Non-pigmented ciliary epithelial cell (primary cell): ENCODE measurements around the gene DBR1.

Source experiments
- DNase-seq: peaks from one replicate; pipeline ENCODE4 v3.0.0-alpha.2; 2010; ENCODE audit warnings: low read depth

The DBR1 gene

DNA sequence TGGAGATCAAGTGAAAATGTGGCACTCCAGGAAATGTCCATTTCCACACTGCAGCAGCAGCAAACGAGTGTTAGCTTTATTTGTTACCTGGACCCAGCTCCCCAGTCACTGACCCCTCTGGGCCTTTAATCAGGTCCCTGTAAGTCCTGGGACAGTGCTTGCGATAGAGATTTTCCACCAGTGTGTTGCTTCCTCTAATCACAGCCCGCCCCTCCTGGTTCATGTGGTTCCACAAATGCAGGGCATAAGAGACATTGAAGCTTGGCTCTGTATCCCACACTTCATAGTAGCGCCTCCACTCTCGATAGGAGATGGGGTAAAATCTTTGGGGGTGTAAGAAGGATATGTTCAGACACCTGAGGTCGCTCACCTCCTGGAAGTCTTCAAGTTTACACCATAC is 50.5 kb downstream of the DBR1 start:
- DNase-seq = no peak

DNA sequence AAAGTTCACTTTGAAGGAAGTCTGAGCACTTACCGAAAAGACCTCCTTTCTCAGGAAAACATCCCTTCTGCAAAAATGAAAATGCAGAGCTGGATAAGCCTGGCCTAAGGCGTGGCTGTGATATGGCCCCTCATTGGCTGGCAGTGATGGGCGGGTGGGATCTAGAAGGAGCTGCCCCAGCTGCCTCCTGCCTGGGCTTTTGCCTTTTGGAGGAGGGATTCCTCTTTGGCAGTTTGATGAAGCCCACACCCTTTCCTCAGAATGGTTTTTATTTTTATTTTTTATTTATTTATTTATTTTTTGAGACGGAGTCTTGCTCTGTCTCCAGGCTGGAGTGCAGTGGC is 55.3 kb downstream of the DBR1 start:
- DNase-seq = no peak

DNA sequence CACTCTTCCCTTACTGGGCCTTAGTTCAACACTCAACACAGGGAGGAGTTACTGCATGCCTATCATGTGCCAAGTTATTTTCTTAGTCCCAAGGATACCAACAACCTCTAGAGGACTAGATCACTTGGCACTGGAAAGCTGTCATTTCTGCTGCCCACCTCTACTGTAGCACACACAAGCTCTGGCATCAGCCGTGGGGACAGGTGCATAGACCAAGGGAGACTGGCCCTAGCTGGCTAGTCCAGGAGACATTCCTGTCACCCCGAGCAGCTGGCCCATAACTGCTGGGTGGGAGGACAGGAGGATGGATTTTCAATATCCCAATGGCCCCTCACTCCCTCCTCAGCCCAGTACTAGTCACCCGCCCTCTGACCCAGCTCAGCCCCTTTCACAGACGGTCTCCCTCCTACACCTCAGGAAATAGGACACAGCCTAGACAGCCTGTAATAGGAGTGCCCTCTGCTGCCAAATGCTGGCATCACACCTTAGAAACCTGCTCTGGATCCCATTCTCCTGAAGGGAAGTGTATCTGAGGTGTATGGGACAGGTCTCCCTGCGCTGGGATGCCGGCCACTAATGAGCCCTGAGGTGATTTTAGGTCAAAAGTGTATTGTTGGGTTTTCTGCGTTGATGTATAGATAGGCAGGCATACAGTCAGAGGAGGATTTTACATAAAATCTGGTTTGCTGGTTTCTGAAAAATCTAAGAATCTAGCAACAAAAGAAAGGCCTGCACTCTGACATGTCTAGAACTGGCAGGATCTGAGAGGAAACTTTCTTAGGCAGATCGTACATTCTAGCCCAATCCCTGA is 55.9 kb downstream of the DBR1 start:
- no peak for DNase-seq

DNA sequence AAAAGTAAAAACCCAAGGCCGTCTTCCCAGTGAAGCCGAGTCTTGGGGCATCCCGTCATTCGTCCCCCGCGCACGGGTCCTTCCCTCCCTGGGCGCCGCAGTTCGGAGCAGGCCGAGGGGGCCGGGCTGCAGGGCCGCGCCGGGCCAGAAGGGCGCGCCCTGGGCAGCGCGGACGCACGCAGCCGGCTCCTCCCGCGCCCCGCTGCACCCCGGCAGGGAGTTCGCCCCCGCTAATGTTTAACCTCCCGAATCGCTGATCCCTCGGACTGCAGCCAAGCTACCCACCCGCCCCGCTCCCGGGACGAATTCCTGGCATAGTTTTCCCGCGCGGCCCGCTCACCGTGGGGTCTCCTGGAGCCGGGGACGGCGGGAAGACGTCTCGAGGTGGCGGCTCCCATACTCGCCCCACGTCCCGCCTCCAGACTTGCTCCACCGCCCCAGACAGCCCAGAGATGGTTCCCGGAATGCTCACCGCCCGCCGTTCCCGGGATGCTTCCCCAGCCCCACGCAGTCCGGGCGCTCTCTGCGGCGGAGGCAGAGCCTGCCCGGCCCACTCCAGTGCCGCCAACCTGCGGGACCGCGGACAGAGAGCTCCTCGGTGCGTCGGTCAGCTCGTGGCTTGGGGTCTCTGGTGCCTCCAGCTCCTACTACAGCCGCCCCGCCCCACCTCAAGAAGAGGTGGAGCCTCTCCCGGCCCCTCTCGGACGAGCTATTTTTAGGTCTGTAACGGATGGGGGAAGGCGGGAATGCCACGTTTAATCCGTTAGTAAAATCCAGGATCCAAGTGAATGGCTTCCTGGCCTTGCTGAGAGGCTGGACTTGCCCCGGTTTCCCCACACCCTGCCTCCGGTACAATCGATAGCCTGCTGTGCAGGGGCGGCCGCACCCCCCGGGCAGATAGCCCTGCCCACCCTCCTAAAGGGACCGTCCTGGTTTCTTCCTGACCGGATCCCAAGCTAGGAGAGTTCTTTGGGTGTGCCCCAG is 59.4 kb downstream of the DBR1 start, which contains the start of gene DZIP1L:
TSS of gene DZIP1L (minus strand) at position 621 of the 984 bp plus-strand sequence. CDS start 11,637 bp downstream, outside the sequence.
- no peak for DNase-seq

DNA sequence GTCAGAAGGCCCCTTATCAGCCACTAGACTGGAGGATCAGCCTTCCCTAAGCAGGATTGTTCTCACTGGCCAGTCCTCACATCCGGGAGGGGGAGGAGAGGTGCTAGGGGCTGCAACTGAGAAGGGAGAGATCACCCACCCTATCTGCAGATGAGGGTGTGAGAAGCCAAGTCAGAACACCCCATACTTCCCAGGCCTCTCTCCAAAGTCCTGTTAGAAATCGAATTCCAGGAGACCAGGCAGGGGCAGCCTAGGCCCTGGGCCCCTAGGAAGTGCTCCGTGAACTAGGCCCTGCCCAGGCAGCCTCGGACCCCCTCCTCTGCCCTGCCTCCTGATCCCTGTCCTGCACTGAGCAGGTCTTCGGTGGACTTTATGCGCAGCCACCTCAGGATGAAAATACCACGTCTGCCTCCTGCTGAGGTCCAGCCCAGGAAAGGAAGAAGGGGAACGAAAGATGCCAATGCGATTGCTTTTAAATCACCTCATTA is 60.2 kb downstream of the DBR1 start:
- no peak for DNase-seq

DNA sequence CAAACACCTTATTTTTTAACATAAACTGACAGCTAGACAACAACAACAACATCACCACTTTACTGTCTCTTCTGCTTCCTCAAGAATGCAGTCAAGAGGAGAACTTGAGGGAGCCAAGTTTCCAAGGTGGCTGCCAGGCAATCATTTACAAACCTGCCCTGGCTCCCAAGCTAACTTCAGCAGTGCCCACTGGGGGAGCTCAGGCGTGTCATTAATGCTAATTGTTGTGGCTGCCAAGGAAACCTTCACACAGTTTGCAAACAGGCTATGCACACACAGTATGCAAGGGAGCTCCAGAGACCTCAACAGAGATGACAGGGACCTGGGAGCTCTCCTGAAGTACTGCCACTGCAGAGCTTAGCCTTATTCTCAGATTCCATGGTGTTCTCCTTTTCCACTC is 61.4 kb downstream of the DBR1 start:
- DNase-seq = no peak

DNA sequence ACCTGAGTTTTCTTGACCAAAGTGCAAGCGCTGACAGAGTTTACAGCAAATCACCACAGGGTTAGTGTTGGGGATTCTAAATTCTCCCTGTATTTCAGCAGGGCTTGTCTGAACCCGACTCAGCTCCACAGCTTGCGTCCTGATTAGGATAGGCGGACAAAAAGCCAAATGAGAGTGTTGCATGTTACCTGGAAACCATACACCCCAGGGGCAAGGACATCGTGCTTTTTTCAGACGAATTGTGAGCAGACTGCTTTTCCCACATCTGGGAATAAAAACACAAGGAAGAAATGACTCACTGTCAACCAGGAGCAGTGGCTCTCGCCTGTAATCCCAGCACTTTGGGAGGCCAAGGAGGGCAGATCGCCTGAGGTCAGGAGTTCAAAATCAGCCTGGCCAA is 62.4 kb downstream of the DBR1 start:
- no peak for DNase-seq
